ENCODE results near the gene CAMK1D.

DNA sequence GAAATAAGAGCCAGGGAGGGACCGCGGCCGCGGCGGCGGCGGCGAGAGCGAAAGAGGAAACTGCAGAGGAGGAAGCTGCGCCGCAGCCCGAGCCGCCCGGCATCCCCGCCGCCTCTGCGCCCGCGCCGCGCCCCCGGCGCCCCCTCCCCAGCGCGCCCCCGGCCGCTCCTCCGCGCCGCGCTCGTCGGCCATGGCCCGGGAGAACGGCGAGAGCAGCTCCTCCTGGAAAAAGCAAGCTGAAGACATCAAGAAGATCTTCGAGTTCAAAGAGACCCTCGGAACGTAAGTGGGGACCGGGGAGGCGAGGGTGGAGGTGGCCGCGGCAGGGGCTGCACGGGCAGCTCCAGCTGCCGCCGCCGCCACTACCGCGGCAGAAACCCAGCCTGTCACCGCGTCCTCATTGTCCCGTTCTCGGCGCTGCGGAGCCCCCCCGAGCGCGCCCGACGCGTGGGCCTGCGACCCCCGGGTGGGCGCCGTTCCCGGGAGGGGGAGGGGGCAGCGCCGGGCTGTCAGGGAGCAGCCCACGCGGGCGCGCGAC, 351 bp downstream of the CAMK1D start:
- TF ChIP-seq, protein P1, sequence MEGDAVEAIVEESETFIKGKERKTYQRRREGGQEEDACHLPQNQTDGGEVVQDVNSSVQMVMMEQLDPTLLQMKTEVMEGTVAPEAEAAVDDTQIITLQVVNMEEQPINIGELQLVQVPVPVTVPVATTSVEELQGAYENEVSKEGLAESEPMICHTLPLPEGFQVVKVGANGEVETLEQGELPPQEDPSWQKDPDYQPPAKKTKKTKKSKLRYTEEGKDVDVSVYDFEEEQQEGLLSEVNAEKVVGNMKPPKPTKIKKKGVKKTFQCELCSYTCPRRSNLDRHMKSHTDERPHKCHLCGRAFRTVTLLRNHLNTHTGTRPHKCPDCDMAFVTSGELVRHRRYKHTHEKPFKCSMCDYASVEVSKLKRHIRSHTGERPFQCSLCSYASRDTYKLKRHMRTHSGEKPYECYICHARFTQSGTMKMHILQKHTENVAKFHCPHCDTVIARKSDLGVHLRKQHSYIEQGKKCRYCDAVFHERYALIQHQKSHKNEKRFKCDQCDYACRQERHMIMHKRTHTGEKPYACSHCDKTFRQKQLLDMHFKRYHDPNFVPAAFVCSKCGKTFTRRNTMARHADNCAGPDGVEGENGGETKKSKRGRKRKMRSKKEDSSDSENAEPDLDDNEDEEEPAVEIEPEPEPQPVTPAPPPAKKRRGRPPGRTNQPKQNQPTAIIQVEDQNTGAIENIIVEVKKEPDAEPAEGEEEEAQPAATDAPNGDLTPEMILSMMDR (IDR thresholded peaks at IDR 0.05; ENCODE audit: low read depth, low read length, poor library complexity, severe bottlenecking) = no peak
- TF ChIP-seq EZH2phosphoT487 (IDR thresholded peaks at IDR 0.05; ENCODE audit: borderline replicate concordance, low read length) = no peak

Measured in DOHH2 (cell line).